ENCODE results near the gene TCF7L2. TPM values are rescaled to one million over a fixed set of nuclear protein-coding genes. Genes with fewer than 3 reads are reported as not detected.

The TCF7L2 gene
- total RNA-seq, 1 donor from 2014 or later, result 44.4 TPM

- H3K9me3 ChIP-seq, result no peaks in the 10 kb centered on the region
- H3K27ac ChIP-seq, result no peak overlapping the region
- DNase-seq (ENCODE audit: extremely low spot score in 2 of 2), result no peak
- no peaks in the 10 kb centered on the region for H3K36me3 ChIP-seq
- TF ChIP-seq POLR2AphosphoS5 (IDR thresholded peaks at IDR 0.05; ENCODE audit: insufficient read depth in 1 of 2, low read depth in 1 of 2) (no peak), CTCF (IDR thresholded peaks at IDR 0.05) (no peak), POLR2A (IDR thresholded peaks at IDR 0.05) (no peak)
- no peaks in the 10 kb centered on the region for H3K27me3 ChIP-seq
- no peak overlapping the region for H3K4me3 ChIP-seq
- H3K4me1 ChIP-seq, result no peaks in the 10 kb centered on the region
- intact Hi-C loops (cut with DNase I), result no loop called here
Observed at GRCh38 chr10:113178771-113179170, 228.7 kb downstream of the TCF7L2 start.

DNA sequence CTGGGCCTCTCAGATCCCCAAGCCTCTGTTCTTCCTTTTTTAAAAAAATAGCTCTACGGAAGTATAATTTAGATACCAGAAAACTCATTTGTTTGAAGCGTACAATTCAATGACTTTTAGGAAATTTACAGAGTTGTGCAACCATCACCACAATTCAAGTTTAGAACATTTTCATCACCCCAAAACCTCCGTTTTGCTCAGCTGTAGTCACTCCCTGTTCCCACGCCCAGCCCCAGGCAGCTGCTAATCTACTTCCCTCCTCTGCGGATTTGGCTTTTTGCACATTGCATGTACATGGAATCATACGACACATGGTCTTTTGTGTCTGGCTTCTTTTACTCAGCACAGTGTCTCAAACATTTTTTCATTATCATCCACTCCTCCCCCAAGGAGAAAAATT lies 229.2 kb downstream of the TCF7L2 start:
- intact Hi-C loops (cut with DNase I), result no loop called here
- no peak for TF ChIP-seq CTCF (IDR thresholded peaks at IDR 0.05)
- no peak for TF ChIP-seq POLR2A (IDR thresholded peaks at IDR 0.05)
- no peak for TF ChIP-seq POLR2AphosphoS5 (IDR thresholded peaks at IDR 0.05; ENCODE audit: insufficient read depth in 1 of 2, low read depth in 1 of 2)
- H3K27ac ChIP-seq, result no peak overlapping the region
- no peaks in the 10 kb centered on the region for H3K27me3 ChIP-seq
- no peaks in the 10 kb centered on the region for H3K9me3 ChIP-seq
- no peak overlapping the region for H3K4me3 ChIP-seq
- H3K36me3 ChIP-seq, result no peaks in the 10 kb centered on the region
- no peaks in the 10 kb centered on the region for H3K4me1 ChIP-seq
- DNase-seq (ENCODE audit: extremely low spot score in 2 of 2), result no peak

- intact Hi-C loops (cut with DNase I), result no loop called here
- Histone ChIP-seq H3K27ac (no peak overlapping the region), H3K36me3 (no peaks in the 10 kb centered on the region), H3K4me3 (no peak overlapping the region), H3K4me1 (no peaks in the 10 kb centered on the region), H3K27me3 (no peaks in the 10 kb centered on the region), H3K9me3 (no peaks in the 10 kb centered on the region)
- TF ChIP-seq CTCF (IDR thresholded peaks at IDR 0.05) (no peak), POLR2AphosphoS5 (IDR thresholded peaks at IDR 0.05; ENCODE audit: insufficient read depth in 1 of 2, low read depth in 1 of 2) (no peak), POLR2A (IDR thresholded peaks at IDR 0.05) (no peak)
- peak in 1 of 2 donors; percentile 77 for DNase-seq (ENCODE audit: extremely low spot score in 2 of 2)
Observed at GRCh38 chr10:113179966-113180365, 229.9 kb downstream of the TCF7L2 start.

- Histone ChIP-seq H3K36me3 (no peaks in the 10 kb centered on the region), H3K4me1 (no peaks in the 10 kb centered on the region), H3K27me3 (no peaks in the 10 kb centered on the region), H3K9me3 (no peaks in the 10 kb centered on the region), H3K27ac (no peak overlapping the region), H3K4me3 (no peak overlapping the region)
- DNase-seq (ENCODE audit: extremely low spot score in 2 of 2), result peak in 1 of 2 donors; percentile 79
- intact Hi-C loops (cut with DNase I), result no loop called here
- TF ChIP-seq POLR2AphosphoS5 (IDR thresholded peaks at IDR 0.05; ENCODE audit: insufficient read depth in 1 of 2, low read depth in 1 of 2), result no peak
- TF ChIP-seq CTCF (IDR thresholded peaks at IDR 0.05), result no peak
- TF ChIP-seq POLR2A (IDR thresholded peaks at IDR 0.05), result no peak
Observed at GRCh38 chr10:113180401-113181154, 230.5 kb downstream of the TCF7L2 start.

GRCh38 chr10:113182154-113182553 lies 232.1 kb downstream of the TCF7L2 start:
- Histone ChIP-seq H3K4me3 (no peak overlapping the region), H3K4me1 (no peaks in the 10 kb centered on the region), H3K27me3 (no peaks in the 10 kb centered on the region), H3K9me3 (no peaks in the 10 kb centered on the region), H3K36me3 (no peaks in the 10 kb centered on the region), H3K27ac (no peak overlapping the region)
- intact Hi-C loops (cut with DNase I), result no loop called here
- no peak for DNase-seq (ENCODE audit: extremely low spot score in 2 of 2)
- TF ChIP-seq CTCF (IDR thresholded peaks at IDR 0.05), result no peak
- TF ChIP-seq POLR2A (IDR thresholded peaks at IDR 0.05), result no peak
- no peak for TF ChIP-seq POLR2AphosphoS5 (IDR thresholded peaks at IDR 0.05; ENCODE audit: insufficient read depth in 1 of 2, low read depth in 1 of 2)
